Measurements from ENCODE around the gene GLB1L3.

Gene GLB1L3

GRCh38 chr11:134362192-134362901 lies 86.2 kb downstream of the GLB1L3 start:
- DNase-seq (ENCODE audit: low read depth), result no peak

DNA sequence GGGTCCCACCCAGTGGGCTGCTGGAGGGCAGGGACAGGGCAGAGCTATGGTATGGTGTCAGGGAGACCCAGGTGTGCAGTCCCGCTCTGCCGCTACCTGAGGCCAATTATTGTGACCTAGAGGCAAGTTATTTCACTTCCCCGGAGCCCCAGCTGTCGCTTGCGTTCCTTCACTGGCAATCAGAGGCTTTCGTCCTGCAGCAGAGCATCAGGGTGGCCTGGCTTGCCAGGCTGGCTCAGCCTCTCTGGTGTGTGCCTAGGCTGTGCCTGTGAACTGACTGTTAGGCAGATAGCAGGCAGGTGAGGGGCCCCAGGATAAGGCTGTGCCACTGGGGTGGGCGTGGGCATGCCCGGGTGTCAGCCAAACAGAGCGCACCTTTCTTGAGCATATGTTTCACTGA lies 87.0 kb downstream of the GLB1L3 start:
- DNase-seq (ENCODE audit: low read depth), result no peak

DNA sequence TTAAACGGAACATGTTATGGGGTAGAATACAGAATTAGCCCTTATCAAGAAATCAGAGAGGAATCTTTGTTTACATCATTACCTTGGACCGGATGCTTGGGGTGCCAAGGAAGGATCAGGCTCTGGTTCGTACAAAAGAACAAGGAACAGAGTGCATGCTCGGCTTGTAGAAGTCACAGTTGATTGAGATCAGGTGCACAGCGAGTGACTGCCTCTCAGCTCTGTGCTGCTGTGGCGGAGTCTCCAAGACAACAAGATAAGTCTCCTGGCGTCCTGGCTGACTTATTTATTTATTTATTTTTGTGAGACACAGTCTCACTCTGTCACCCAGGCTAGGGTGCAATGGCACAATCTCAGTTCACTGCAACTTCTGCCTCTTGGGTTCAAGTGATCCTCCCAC lies 87.4 kb downstream of the GLB1L3 start:
- no peak for DNase-seq (ENCODE audit: low read depth)

GRCh38 chr11:134364261-134364660 lies 88.1 kb downstream of the GLB1L3 start:
- DNase-seq (ENCODE audit: low read depth), result no peak

- DNase-seq (ENCODE audit: low read depth), result no peak
These were observed 89.1 kb downstream of the GLB1L3 start for GRCh38 chr11:134365011-134365925.

DNA sequence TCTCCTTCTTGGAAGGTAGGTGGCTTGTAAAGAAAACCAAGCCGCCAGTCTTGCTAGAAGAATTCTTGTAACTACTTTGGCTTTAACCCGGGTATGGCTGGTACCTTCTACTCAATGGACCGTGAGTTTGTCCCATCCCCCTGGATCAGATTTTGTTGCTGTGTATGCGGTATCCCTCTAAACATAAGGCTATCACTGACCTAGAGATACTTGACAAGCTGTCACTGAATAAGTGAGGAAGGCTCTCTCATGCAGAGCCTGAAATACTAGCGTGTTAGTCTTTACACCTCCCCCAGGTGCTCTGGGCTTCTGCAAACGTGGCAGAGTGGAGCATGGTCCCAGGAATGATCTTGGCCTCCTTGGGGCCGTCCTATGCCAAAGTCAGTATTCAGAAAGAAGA lies 90.1 kb downstream of the GLB1L3 start:
- DNase-seq (ENCODE audit: low read depth), result no peak

GRCh38 chr11:134367781-134368180 lies 91.6 kb downstream of the GLB1L3 start:
- no peak for DNase-seq (ENCODE audit: low read depth)

All from stimulated activated CD4-positive, alpha-beta T cell treated with anti-CD3 and anti-CD28 coated beads, Interleukin-2, amount 100 ng/mL, for 4 hours (primary cell).